Measurements from ENCODE around the gene YEATS4. TPM values are rescaled to one million over a fixed set of nuclear protein-coding genes. Genes with fewer than 3 reads are reported as not detected.
A peak's percentile ranks its signal among the peaks of the same experiment; 100 is the strongest.

Gene YEATS4
- total and polyA plus RNA-seq, 9 of the 15 experiments (the other 6 are each of a cell fraction or from before 2014, with no cell fraction given): 25.9 to 92.2 (median 49.2) TPM

- Histone ChIP-seq H3K27me3 (ENCODE audit: control insufficient read depth in 2 of 2, insufficient read depth in 2 of 2, low read length in 2 of 2) (no peaks in the 10 kb centered on the region), H3K4me1 (replicated peaks in 1 of 2; ENCODE audit: control insufficient read depth in 2 of 2, insufficient read depth in 2 of 2, low read length in 2 of 2) (peaks cover 0 to 5% of the 10 kb centered on the region in 2 experiments; a peak in 2 of 5 replicates), H2AFZ (ENCODE audit: low read depth, low read length) (no peak overlapping the region), H3K9me3 (replicated peaks; ENCODE audit: control insufficient read depth, insufficient read depth, low read depth, low read length) (no peaks in the 10 kb centered on the region), H3K9ac (ENCODE audit: insufficient read depth in 1 of 2, low read depth in 2 of 2, low read length in 2 of 2) (no peak overlapping the region), H3K4me3 (no peak overlapping the region), H3K79me2 (ENCODE audit: control insufficient read depth, insufficient read depth, low read length) (no peaks in the 10 kb centered on the region), H3K36me3 (ENCODE audit: control insufficient read depth, insufficient read depth, low read length) (no peaks in the 10 kb centered on the region), H3K4me2 (ENCODE audit: insufficient read depth, low read length) (no peak overlapping the region), H3K27ac (ENCODE audit: extremely low read depth, low read depth, low read length) (no peak overlapping the region), H4K20me1 (replicated peaks; ENCODE audit: control insufficient read depth, insufficient read depth, low read length) (no peaks in the 10 kb centered on the region), H3K9me1 (ENCODE audit: control insufficient read depth, insufficient read depth, low read length) (no peaks in the 10 kb centered on the region)
- DNase-seq (ENCODE audit: extremely low read depth in 1 of 4, low spot score in 3 of 4) (no peak), ATAC-seq (no peak), FAIRE-seq (no peak)
- 32% methylated on average over 5 of the region's 5 CpGs for WGBS (ENCODE audit: insufficient coverage, low coverage, missing lambda C conversion rate)
- CTCF ChIA-PET (ENCODE audit: low intra/inter-chr PET ratio): no interaction called here
- in situ Hi-C loops (cut with MboI) (no loop called here), intact Hi-C loops (cut with micrococcal nuclease) (no loop called here)
- POLR2A ChIA-PET: no interaction called here
- TF ChIP-seq ZFP36 (IDR thresholded peaks at IDR 0.05; ENCODE audit: low read depth, low read length, partially characterized antibody) (peak; percentile 17), TBP (optimal IDR thresholded peaks at IDR 0.05; ENCODE audit: low read depth, low read length) (no peak), ATF3 (IDR thresholded peaks at IDR 0.05) (peak; percentile 50), ATF3 (CRISPR knock-in tag; conservative IDR thresholded peaks at IDR 0.05) (no peak)
- BruUV-seq (replicated peaks): no TSS peak
Observed at GRCh38 chr12:69423037-69423905, 63.7 kb downstream of the YEATS4 start.
